HK-2 (cell line): ENCODE results near the gene GZMB.
A peak's percentile ranks its signal among the peaks of the same experiment; 100 is the strongest.
"Not testable (repeated sequence)": the region's sequence is repeated elsewhere in the genome, so short reads cannot be mapped to it uniquely, and the experiment has no call there.

Source experiments
- DNase-seq: peaks from one replicate; pipeline ENCODE4 v3.0.0-alpha.2; 2018; ENCODE audit not compliant: unreplicated experiment

Gene GZMB, protein sequence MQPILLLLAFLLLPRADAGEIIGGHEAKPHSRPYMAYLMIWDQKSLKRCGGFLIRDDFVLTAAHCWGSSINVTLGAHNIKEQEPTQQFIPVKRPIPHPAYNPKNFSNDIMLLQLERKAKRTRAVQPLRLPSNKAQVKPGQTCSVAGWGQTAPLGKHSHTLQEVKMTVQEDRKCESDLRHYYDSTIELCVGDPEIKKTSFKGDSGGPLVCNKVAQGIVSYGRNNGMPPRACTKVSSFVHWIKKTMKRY

DNA sequence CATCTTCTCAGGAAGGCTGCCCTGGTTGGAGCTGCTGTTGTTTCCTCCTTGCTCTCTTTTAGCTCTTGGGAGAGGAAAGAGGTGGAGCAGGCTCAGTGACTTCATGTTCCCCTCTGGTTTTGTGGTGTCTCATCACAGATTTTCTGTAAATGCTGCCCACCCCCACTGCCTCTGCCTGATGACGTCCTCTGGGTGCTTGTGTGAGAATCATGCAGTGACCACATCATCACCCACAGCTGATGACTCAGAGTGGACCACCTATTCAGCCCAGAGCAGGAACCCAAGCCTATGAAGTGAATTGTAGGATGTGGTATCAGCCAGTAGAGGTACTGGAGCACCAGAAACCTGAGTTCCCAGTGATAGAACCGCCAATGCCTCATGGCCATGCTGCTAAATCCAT lies at the start of gene GZMB:
Gene GZMB (minus strand): TSS at position 33 of the 400 bp plus-strand sequence. CDS start 30 bp downstream, at position 3.
- no peak for DNase-seq

DNA sequence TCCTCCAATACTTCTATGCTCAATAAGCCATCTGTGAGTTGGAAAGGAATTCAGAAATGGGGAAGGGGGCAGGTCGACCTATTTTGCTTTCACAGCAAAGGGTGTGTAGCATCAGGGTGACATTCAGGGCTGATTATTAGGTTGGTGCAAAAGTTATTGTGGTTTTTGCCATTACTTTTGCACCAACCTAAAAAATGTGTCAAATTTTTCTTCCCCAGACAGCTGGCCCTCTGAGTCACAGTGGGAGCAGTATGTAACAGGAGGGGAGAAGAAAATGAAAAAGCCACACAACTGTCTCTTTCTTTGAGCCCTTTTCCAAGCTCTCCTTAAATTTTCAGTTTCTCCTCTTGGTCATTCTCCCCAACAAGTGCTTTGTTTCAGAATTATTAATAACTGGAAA lies 47.1 kb upstream of the GZMB start:
- DNase-seq = no peak

DNA sequence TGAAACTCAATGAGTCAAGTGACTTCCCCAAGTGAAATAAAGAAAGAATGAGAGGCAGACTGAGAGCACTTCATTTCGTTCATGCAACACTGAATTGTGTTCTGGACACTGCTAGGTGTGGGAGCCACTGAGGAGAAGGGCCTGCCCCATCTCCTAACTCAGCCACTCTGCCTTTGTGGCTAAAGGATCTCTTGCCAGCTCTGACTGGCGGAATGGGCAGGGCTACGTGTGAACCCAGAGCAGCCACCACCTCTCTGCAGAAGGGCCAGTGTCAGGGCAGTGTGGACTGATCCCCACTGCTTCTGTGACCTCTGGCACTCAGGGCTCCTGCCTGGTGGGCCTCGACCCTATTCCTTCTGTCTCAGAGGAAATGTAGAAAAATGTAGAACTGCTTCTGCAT lies 46.5 kb upstream of the GZMB start:
- no peak for DNase-seq

DNA sequence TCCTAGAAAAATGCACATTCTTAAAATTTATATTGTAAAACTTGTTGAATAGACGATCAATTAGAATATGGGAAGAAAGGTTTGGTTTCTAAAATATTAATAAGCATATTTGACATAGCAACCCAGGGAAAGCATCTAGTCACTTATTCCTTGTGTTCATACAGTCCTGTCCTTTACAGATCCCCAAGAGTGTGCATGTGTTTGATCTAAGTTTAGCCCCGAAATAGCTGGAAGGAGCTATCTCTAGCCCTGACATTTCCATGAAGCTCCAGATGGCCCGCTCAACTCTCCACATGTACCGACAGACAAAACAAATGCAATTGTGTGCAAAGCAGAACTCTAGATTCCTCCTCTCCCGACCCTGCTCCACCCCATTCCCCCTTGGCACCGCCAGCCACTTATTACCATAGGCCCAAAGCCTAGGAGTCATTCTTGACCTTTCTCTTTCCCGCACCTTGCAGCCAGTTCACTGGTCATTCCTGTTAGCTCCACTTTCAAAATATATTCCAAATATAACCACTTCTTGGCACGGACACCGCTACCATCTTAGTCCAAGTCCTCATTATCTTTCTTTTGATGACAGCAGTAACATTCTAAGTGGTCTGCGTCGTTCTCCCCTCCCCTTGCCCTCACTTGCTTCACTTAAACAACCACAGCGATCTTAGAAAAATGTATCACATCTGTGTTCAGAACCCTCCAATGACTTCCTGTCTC lies 45.4 kb upstream of the GZMB start:
- DNase-seq = no peak

DNA sequence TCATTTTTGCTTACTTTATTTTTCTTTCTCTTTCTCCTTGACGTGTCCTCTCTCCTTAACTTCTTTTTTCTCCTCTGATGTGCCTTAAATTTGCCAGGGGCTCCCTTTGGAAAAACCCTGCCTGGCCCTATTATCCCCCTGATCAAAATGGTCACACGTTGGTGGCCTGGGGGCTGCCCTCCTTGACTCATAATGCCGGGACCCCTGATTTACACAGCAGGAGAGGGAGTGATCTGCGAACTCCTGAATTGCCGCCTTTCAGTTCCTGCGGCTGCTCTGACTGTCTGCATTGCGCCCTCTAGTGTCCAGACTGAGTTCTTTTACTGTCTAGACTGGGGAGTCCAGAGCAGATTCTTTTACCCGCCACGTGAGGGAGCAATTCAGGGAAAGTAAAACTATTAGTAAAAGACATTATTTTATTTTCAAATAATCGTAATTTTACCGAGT lies 44.8 kb upstream of the GZMB start:
- peak; percentile 74 for DNase-seq

DNA sequence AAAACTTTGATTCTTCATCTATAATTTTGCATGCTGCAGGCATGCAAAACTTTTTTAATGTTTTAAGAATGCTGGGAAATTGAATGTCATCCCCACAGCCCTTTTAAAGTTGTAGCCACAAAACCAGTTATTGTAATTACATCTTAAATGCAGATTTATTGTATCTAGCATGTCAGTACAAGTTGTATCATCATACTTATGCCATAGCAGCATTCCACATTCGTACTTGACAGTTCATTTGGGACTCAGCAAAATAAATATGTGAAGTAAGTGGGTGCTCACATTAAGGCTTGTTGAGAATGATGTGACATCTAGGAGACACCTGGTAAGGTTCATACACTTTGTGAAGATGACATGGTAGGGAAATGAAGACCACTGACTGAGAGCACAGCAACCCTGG lies 44.0 kb upstream of the GZMB start:
- DNase-seq = no peak

DNA sequence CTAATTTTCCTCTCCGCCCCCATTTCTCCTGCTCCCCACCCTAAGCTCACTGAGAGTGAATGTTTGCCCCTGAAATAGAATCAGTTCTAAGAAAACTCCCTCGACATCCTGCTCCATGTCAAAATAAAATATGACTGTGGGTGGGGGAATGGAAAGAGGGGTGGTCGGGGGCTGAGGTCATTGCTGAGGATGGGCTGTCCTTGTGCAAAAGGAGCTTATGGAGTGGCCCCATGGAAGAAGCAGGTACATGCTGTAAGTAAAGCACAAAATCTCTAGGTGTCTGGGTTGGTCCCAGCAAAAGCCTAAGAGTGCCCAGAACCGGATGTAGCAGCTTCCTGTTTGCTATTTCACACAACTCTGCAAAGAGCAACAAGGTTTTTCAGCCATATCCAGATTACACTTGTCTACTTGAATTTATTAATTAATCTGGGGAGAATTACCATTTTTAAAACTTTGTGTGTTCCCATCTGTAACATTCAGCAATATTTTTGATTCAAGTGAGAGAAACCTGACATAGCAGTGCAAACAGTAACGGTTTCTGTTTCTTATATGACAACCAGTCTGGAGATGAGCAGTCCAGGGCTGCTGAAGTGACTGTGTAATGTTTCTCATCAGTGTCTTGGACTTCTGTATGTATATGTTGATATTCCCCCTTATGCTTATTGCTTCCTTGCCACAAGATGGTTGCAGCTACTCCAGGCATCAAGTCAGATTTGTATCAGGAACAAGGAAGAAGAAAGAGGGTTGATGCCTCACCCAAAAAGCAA lies 40.4 kb upstream of the GZMB start:
- no peak for DNase-seq

DNA sequence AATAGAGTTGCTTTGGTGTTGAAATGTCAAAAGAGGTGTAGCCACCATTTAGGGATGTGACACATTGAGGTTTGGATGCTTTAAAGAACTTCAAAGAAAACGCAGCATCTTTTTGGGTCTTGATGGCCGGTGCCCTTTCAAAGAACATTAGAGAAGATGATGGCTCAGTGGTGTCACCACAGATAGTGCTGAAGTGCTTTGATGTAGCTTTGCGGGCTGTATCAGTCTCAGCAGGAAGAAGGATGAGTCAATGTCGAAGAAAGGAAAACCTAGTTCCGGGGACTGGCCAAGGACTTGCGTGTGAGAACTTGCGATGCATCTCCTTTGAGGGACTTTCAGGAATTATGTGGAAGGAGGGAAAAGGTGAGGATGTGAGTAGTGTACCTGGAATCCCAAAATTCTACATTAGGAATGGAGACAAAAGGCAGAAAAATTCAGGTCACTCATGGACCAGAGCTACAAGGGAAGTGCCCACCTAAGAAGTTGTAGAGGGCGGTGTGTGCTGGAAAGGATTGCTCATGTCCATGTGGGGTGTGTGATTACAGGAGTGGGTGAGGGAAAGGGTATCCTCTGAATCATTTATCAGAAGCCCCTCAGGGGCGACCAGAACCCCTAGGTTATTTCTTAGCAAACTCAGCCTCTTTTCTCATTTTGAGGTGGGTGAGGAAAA lies 39.7 kb upstream of the GZMB start:
- DNase-seq = no peak

DNA sequence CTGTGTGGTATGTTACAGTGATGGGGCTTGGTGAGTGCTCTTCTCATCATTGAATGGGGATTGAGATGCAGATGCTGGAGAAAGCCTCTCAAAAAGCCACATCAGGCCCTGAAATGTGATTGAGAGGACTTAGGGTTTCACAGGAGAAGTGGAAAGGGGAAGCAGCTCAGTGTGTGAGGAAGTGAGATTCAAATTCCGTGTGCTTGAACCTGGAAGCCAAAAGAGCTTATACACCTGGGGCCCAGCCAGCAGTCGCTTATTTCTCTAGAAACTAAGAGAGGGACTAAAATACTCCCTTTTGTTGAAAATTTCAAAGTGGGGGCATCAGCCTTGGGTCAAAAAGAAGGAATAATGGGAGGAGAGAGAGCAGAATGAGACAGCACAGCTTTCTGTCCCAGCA lies 39.1 kb upstream of the GZMB start:
- no peak for DNase-seq

DNA sequence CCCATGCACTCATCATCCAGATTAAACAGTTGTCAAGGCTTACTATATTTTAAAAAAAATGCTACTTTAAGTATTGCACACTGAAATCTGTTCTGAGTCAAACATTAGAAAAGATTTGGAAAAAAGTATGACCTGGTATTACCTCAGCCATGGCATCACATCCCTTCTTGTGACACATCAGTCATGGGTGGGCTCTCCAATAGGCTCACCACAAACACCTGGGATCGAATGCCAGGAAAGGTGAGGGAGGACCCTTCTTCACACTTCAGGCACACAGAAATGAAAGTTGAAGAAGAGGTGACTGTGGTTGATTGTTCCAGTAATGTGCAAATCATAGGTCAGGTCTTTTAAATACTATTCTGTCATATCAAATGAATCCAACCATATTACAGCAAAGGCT lies 36.6 kb upstream of the GZMB start:
- DNase-seq = no peak

DNA sequence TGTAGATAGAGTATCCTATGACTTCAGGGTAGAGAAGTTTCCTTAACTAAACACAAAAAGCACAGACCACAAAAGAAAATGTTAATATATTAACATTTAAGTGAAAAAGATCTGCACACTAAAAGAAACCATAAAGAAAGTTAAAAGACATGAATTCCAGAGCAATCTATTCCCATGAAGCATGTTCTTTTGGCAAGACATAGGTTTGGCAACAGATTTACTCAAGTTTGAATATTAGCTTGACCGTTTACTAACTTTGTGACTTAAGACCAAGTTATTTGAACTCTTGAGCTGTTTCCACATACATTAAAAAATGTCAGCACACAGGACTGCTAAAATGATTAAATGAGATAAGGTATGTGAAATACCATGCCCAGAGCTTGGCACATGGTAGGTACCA lies 35.7 kb upstream of the GZMB start:
- no peak for DNase-seq

DNA sequence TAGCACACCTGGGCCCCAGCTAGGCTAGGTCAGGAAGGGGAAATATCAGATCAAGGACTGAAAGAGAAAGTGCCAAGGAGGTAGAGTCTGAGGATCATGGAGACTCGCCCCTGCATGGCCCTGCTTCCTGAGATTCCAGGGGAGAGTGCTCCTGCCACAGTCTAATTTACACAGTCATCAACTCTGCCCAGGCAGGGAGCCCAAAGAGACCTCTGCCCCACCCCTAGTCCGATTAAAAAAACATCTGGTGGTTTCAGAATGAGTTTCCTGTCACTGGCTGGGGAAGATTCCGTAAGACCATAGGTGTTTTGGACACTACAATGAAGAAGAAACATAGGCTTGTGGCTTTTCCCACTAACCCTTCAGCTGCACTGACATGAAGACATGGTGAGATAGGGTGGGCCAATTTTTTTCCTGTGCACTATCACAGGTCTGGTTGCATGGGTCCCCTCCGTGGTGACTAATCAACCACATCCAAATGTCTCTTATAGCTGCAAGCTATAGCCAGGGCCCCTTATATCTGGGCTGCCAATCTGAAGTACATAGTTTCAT lies 31.5 kb upstream of the GZMB start:
- DNase-seq = no peak

DNA sequence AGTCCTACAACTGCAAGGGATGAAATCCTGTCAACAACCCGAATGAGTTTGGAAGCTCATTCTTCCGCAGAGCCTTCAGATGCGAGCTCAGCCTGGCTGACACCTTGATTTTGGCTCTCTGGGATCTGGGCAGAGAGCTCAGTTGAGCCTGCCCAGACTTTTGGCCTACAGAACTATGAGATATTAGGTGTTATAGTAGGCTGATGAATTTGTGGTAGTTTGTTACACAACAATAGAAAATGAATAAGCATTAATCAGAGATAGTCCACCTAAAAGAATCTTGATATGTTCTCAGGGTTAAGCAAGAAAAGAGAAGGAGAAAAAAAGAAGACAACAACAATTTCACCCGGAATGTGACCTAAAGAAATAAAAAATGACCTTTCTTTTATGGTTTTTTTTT lies 30.4 kb upstream of the GZMB start:
- DNase-seq = no peak

DNA sequence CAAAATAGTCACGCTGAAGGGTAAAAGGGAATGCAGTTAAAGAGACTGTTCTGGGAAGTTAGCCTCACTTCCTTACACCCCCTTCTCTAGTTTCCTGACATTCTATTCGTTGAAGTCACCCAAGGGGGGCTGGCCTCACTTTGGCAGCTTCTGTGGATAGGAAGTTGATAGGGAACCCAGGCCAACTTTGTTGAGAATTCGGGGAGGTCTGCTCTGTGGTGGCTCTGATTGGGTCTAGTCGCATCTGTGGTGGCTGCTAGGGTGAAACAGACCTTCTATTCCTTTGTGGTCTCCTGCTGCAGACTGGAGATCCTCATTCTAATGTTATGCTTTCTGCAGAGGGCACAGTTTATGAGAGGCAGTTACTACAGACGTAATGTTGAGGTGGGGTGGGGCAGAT lies 28.8 kb upstream of the GZMB start:
- DNase-seq = no peak

DNA sequence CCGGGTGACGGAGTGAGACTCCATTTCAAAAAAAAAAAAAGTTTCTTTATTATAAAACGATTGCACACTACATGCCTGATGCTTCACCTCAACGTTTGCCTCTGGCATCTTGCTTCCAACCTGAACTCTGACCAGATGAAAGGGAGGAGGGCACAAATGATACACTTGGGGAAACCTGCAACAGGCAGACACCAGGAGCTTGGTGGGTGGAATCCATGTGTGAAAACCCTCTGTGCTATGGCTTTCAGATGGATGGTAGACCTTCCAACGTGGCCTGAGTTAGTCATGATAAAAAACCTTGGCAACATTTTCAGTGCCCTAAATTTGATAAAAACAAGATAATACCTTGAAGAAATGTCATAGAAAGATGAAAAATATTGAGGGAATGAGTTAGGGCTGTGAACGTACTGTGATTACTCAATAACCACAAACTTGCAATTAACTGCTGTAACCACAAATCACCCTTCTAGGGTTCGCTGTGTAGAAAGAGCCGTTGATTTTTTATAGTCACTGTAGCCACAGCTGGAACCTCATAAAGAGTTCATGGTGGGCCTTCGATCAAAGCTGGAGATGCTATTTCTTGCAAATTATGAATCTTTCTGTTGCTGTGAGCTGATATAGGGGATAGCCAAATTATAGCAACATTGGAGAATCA lies 26.1 kb upstream of the GZMB start:
- no peak for DNase-seq

DNA sequence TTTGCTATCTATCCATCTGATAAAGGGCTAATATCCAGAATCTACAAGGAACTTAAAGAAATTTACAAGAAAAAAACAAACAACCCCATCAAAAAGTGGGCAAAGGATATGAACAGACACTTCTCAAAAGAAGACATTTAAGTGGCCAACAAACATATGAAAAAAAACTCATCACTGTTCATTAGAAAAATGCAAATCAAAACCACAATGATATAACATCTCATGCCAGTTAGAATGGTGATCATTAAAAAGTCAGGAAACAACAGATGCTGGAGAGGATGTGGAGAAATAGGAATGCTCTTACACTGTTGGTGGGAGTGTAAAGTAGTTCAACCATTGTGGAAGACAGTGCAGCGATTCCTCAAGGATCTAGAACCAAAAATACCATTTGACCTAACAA lies 14.4 kb upstream of the GZMB start:
- not testable (repeated sequence) for DNase-seq

DNA sequence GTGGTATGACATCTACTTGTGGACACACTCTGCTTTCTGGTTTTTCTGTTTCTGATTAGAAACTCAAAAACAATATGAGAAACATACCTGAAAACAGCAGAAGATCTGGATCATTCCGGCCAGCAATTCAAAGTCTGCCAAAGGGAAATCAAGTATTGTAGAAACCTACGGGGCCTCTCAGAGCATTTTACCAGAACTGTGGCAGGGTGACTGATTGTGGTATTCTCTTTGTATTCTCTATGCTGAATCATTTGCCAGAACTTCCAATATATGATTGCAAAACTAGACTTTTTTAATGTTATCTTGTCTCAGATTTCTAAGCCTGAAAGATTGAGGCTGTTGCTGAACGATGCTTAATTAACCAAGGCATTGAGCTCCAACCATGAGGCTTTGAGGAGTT lies 5.9 kb upstream of the GZMB start:
- DNase-seq = no peak

DNA sequence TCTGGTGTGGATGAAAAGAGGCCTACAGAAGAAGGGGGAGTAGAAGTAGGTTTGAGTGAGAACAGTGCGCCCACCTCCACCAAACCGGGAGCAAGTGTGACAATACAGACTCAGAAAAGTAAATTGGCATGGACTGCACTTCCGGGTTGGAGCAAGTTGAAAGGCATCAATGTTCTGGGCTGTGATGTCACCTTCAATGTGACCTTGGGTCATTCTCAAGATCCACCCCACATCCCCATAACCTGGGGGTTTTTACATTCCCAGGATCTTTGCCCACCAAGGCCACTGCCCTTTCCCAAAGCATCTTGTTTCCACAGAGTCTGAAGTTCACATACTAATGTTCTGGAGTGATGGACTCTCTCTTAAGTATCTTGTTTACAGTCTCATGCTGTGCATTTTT lies 5.3 kb upstream of the GZMB start:
- DNase-seq = no peak

DNA sequence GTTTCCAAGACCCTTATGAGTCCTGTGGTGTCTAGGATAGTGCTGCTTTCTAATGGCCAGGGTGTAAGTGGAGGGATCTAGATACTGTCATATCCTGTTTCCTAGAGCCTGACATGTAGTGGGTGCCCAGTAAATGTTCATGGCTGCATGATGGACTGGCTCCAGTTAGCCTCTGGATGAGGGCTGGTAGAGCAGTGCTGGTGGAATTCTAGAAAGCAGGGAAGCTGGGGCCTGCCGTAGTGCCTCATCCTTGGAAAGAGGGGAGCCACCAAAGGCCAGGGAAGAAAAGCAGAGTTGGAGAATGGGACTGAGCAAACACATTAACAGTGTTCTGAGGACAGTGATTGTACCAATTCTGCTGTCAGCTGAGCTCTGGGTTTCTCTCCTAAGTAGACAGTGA lies 637 bp downstream of the GZMB start:
- DNase-seq = no peak

DNA sequence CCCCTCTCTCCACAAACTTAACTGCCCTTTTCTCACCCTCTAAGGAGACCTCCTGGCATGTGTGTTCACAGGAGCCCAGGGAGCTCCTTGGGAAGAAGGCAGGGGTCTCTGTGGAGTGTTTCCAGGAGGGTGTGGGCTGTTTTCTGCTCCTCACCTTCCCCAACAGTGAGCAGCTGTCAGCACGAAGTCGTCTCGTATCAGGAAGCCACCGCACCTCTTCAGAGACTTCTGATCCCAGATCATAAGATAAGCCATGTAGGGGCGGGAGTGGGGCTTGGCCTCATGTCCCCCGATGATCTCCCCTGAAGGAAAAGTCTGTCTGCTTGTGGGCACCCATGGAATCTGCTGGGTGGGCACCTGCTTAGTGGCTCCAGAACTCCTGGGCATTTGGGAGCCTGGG lies 1.2 kb downstream of the GZMB start:
- no peak for DNase-seq

DNA sequence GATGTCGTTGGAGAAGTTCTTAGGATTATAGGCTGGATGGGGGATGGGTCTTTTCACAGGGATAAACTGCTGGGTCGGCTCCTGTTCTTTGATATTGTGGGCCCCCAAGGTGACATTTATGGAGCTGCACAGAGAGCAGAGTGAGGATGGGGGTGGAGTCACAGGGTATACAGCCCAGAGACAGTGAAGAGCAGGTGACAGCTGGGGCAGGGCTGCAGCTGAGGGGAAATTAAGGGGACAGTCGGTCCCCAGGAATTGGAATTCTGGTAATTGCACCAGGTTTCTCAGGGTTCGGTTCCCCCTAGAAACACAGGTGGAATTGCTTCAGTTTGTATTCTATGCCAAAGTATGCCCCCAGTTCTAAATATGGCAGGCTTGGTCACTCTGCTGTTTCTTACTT lies 1.7 kb downstream of the GZMB start:
- DNase-seq = no peak
